Loucy (cell line): Measurements from ENCODE around the gene GPR78.
"Not testable (repeated sequence)": the region's sequence is repeated elsewhere in the genome, so short reads cannot be mapped to it uniquely, and the experiment has no call there.

Experiments used
- EZH2phosphoT487 ChIP-seq: fragments of 200-600 bp; IDR thresholded peaks from 2 replicates; pipeline ENCODE4 v1.6.1; 2018; ENCODE audit warnings: antibody characterized with exemption, mild to moderate bottlenecking, moderate library complexity, borderline replicate concordance
- TF ChIP-seq, protein P1 (sequence below): fragments of 200-600 bp; sonication (generic); conservative IDR thresholded peaks from 2 replicates; pipeline ENCODE4 v1.5.1; 2014; ENCODE audit warnings: mild to moderate bottlenecking, antibody characterized with exemption, low read length

DNA sequence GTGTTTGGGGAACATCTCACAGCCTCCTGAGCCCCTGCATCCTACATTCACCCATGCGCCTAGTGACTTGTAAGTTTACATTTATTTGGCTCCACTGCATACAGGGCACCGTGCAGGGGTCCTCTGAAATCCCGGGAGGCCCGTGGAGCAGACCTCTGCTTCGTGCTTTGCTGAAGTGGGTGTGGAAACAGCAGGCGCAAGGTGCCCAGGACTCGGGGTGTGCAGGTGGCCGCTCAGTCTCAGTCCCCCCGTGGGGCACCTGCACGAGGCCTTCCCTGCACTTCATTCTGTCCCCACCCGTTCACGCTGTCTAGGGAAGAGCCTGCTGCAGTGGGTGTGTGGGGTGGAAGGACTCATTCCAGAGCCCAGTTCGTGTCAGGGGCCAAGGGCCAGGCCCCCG, 40.9 kb downstream of the GPR78 start:
- TF ChIP-seq, protein P1, sequence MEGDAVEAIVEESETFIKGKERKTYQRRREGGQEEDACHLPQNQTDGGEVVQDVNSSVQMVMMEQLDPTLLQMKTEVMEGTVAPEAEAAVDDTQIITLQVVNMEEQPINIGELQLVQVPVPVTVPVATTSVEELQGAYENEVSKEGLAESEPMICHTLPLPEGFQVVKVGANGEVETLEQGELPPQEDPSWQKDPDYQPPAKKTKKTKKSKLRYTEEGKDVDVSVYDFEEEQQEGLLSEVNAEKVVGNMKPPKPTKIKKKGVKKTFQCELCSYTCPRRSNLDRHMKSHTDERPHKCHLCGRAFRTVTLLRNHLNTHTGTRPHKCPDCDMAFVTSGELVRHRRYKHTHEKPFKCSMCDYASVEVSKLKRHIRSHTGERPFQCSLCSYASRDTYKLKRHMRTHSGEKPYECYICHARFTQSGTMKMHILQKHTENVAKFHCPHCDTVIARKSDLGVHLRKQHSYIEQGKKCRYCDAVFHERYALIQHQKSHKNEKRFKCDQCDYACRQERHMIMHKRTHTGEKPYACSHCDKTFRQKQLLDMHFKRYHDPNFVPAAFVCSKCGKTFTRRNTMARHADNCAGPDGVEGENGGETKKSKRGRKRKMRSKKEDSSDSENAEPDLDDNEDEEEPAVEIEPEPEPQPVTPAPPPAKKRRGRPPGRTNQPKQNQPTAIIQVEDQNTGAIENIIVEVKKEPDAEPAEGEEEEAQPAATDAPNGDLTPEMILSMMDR: not testable (repeated sequence)
- not testable (repeated sequence) for TF ChIP-seq EZH2phosphoT487
